Activated T-helper 1 cell treated with Interleukin-2 at 50 U/mL for 16 hours (primary cell): ENCODE measurements around the gene LAMB2.

Experiments used
- DNase-seq: peaks from one replicate; pipeline ENCODE4 v3.0.0-alpha.2; 2020; ENCODE audit warnings: low read depth

The LAMB2 gene

DNA sequence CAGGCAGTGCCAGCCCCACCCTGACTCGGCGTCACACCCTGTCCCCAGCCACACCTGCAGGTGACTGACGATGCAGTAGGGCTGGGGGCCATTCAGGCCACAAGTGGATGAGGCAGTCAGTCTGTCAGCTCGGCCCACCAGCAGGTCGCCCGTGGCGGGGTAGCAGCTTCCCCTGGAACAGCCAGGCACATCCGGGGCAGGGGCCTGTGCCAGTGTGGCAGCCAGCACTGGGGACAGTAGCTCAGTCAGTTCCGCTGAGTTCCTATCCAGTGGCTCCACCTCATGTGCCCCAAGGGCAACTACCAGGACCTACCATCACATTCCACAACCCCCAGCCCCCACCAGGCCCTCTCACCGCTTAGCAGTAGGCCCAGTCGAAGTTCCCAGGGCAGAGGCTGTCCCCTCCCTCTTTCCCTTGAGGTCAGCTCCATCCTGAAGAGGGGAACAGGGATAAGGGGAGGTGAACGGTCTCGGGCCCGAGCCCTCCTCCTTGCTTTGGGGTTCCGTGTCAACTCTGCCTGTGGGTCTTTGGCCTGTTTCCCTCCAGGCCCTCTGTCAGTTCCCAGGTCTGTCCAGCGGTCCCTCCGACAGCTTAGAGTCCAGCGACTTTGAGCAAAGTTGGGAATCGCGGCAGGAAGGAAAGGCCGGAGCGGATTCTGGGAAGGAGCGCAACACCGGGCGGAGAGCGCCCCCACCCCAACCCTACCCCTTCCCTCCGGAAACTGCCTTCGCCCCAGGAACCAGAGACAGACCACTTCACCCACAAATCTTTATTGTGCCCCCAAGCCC, at the start of gene LAMB2:
TSS of gene LAMB2 (minus strand) at position 614 of the 789 bp plus-strand sequence. CDS start at position 431, 183 bp downstream.
- no peak for DNase-seq

- DNase-seq = no peak
Measured at GRCh38 chr3:49181351-49181750, 48.5 kb upstream of the LAMB2 start.

GRCh38 chr3:49180116-49180515, 47.3 kb upstream of the LAMB2 start:
- DNase-seq = no peak

- DNase-seq = no peak
Measured at GRCh38 chr3:49177073-49177472, 44.2 kb upstream of the LAMB2 start.

DNA sequence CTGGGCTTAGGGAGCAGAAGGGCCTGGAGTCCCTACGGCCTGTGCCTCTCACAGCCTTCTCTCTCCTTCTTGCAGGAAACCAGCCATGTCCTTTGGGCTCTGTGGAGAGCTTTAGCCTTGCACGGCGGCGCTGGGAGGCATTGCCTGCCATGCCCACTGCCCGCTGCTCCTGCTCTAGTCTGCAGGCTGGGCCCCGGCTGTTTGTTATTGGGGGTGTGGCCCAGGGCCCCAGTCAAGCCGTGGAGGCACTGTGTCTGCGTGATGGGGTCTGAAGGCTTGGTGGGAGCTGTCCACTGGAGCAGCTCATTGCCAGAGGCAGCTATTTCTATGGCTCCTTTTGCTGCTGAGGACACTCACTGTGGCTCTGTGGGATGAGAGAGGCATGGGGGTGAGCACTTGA, 42.7 kb upstream of the LAMB2 start:
- no peak for DNase-seq

DNA sequence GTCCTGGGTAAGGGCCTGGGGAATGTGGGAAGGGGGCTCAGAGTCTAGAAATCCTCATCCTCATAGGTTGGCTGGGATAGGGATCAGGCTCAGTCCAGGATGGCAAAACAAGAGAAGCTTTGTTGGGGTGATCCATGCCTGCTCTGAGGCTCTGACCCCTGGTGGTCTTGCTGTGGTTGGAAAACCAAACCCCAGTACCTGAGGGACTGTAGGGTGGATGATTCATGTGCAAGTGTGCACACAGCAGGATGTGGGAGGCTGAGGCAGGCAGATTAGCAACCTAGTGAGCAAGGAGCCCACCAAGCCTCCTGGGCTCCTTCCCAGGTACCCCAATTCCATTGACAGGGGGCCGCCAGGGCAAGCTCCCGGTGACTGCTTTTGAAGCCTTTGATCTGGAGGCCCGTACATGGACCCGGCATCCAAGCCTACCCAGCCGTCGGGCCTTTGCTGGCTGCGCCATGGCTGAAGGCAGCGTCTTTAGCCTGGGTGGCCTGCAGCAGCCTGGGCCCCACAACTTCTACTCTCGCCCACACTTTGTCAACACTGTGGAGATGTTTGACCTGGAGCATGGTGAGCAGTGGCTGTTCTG, 41.6 kb upstream of the LAMB2 start:
- DNase-seq = no peak

DNA sequence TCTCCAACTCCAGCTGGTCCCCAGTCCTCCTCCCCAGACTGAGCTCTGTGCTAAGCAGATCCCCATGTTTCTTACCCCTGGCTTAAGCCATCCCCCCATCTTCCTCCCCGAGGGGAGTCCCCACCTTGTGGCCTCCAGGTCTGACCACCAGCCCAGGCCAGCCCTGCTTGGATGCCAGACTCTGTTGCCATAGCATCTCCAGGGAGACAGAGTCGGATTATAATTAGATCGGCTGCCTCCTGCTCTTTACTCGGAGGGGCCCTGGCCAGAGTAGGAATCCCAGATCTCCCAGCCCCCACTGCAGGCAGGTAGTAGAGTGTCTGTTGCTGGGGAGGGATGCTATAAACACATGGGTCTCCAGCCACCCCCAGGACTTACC, 40.9 kb upstream of the LAMB2 start:
- DNase-seq = no peak

- no peak for DNase-seq
Measured at GRCh38 chr3:49173116-49173791, 40.4 kb upstream of the LAMB2 start.

- DNase-seq = no peak
Measured at GRCh38 chr3:49172551-49173041, 39.7 kb upstream of the LAMB2 start.

DNA sequence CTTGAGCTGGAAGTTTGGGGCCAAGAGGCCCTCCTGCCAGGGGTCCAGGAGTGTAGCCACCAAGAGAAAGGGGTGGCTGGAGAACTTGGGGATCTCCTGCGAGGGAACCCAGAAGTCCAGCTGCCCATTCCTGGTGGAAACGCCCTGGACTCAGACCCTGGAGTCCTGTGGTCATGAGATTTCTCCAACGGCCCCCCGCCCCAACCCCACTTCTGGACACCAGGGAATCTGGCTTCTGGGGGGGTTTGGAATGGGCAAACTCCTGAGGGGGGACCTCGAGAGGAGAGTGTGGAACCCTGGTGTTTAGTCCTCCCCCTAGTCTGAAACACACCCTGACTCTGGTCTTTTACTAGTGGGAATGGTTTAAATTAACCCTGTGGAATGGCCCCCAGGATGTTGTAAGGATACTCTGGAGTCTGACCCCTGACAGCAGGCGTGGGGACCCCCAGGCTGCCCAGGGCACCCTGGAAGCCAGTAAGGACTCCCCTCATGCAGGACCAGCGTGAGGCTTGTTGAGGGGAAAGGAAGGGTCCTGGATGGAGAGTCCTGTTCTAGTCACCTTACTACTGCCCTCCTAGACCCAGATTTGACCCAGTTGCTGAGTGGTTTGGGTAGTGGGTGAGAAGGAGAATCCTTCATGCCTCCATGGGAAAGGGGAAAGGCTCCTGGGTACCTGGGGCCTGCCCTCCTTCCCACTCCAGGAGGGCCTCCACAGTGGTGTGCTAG, 39.1 kb upstream of the LAMB2 start:
- no peak for DNase-seq

DNA sequence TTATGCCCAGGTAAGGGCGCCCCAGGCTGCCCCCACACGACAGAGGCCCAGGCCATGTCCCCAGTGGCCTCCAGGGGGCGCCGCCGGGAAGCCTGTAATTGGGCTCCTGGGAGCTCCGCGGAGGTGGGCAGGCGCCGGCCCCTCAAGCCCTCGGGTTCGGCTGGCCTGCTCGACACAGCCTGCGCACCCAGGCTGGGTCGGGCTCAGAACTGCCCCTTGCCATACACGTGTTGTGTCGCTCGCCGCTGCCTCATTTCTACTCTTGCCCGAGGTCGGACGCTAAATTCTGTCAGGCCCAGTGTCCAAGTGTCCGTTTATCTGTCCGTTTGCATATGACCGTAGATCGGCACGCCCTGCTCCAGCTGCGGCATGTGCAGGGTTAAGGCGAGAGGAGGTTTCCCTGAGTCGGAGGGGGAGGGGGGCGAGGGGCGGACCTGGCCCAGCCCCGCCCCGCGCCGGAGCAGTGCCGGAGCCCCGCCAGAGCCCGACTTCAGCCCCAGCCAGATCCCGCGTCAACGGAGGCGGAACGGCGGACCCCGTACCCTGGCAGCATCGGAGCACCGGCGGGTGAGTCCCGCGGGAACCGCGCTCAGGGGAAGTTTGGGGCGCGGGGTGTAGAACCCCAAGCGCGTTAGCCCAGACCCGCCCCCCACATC, 38.4 kb upstream of the LAMB2 start, which contains the start of gene KLHDC8B:
TSS of gene KLHDC8B (plus strand) at position 480 of the 656 bp plus-strand sequence. CDS start 1,172 bp downstream, outside the sequence.
- peak; percentile 68 for DNase-seq

DNA sequence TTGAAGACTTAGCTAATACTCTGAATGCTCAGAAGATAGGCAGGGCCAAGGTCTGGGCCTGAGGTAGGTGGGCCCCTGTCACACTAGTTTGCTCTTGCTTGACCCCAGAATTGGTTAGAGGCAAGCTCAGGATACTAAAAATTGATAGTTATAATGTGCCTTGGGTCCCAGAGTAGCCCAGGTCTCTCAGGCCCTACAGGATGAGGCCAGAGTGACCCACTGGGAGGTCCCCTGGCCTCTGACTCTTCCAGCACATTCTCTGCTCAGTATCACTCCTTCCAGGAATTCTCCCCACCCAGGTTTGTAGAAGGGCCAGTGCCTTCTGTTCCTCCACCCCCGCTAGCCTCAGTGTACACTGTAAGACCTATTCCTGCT, 37.9 kb upstream of the LAMB2 start:
- no peak for DNase-seq

DNA sequence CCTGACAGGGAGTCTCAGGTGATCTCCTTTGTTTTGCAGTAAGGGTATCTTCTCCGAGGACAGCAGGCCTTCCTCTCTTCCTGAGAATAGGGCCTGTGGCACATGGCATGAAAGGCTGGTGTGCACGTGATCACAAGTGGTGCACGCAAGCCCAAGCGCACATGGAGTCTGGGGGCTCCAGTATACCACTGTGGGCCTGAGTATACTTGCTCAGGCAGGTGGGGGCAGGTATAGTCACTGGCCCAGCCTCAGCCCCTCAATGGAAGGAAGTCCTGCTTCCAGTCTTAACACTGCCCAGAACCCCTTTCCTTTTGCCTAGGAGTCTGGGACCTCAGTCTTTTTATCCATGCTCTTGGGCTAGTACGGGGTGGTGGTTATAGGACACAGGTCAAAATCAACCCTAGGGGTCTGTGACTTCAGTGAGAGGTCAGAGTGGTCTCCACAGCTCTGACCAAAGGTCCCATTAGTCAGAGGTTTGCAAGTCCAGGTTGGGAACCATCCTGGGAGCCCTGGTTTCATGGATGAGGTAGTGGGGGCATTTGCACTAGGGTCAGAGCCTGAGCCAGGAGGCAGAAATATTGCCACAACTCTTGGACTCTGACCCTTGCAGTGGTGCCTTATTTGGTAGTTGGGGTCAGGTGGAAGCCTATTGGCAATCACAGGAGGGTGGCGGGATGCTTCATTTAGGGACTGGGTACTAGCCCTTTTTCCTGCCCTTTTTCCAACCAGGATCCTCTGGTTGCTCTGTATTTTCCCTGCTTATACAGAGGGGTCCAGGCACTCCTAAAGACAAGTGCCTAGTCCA, 34.1 kb upstream of the LAMB2 start:
- no peak for DNase-seq

- peak; percentile 67 for DNase-seq
Measured at GRCh38 chr3:49165771-49166751, 33.2 kb upstream of the LAMB2 start, which contains the start of gene CCDC71. CCDC71 (minus strand) TSS chr3:49166331; CDS start chr3:49164208, 2,123 bp downstream.

DNA sequence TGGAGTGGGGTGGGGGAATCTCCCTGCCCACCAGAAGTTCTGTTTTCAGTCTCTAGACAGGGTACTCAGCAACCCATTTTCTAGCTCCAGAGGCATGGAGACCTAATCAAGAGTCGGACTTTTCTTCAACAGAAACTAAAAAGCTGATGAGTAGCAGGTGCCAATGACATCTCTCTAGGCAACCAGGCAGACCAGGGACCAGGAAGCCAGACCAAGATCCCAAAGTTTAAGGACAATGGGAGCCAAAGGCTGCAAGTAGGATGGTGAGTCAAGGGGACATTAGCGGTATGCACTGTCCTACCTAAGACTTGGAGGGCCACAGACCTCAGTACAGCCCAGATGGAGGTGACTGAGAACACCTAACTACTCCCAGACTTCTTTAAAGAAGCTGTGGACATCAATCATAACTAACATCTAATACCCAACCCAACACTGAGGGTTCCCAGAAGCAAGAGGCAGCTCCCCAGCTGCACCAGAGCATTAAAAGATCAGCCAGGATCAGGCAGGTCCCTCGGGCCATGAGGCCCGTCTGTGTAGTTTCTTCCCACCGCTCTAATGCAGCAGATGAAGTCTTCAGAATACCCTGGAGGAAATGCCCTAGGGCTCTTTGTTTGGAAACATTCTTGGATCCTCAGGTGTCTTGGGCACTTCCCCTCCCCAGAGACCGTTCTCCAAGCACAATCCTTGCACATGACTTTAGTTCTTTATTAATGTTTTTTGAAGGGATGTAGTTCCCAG, 32.3 kb upstream of the LAMB2 start:
- DNase-seq = no peak

- DNase-seq = no peak
Measured at GRCh38 chr3:49163609-49164008, 30.8 kb upstream of the LAMB2 start.

- no peak for DNase-seq
Measured at GRCh38 chr3:49162751-49163419, 30.0 kb upstream of the LAMB2 start.
